Loucy (cell line): ENCODE data around the gene CLCA1.

Experiments used
- H2AFZ ChIP-seq: fragments of 200-600 bp; sonication (generic); 2 replicates; pipeline ENCODE4 v1.6.0; 2016; ENCODE audit warnings: antibody characterized with exemption, mild to moderate bottlenecking, low read length, moderate library complexity
- H3F3A ChIP-seq: fragments of 200-600 bp; 2 replicates; pipeline ENCODE4 v1.6.0; 2016; ENCODE audit warnings: antibody characterized with exemption, low read depth, mild to moderate bottlenecking
- H3K27me3 ChIP-seq: fragments of 200-600 bp; sonication (generic); 2 replicates; pipeline ENCODE4 v1.6.1; 2014; ENCODE audit warnings: low read length, mild to moderate bottlenecking; ENCODE audit not compliant: insufficient read depth, poor library complexity, severe bottlenecking
- H3K36me3 ChIP-seq: fragments of 200-600 bp; sonication (generic); 2 replicates; pipeline ENCODE4 v1.6.1; 2016; ENCODE audit warnings: low read length; ENCODE audit not compliant: insufficient read depth
- H3K4me1 ChIP-seq: fragments of 200-600 bp; sonication (generic); 2 replicates; pipeline ENCODE4 v1.5.1; 2014; ENCODE audit warnings: low read length, mild to moderate bottlenecking; ENCODE audit not compliant: insufficient read depth, poor library complexity, severe bottlenecking
- H3K4me2 ChIP-seq: fragments of 200-600 bp; sonication (generic); 2 replicates; pipeline ENCODE4 v1.6.0; 2014; ENCODE audit warnings: antibody characterized with exemption, low read length, low read depth, mild to moderate bottlenecking; ENCODE audit not compliant: poor library complexity, severe bottlenecking
- H3K4me3 ChIP-seq: fragments of 200-600 bp; sonication (generic); 2 replicates; pipeline ENCODE4 v1.5.1; 2014; ENCODE audit warnings: low read length, mild to moderate bottlenecking, mixed read lengths; ENCODE audit not compliant: poor library complexity, severe bottlenecking
- H3K79me2 ChIP-seq: fragments of 200-600 bp; sonication (generic); 2 replicates; pipeline ENCODE4 v1.6.1; 2014; ENCODE audit warnings: low read length; ENCODE audit not compliant: insufficient read depth
- H3K9ac ChIP-seq: fragments of 200-600 bp; sonication (generic); 2 replicates; pipeline ENCODE4 v1.6.0; 2014; ENCODE audit warnings: mild to moderate bottlenecking, low read depth, low read length, moderate library complexity; ENCODE audit not compliant: poor library complexity, severe bottlenecking
- H3K9me2 ChIP-seq: fragments of 200-600 bp; sonication (generic); replicated peaks from 2 replicates; pipeline ENCODE4 v1.6.1; 2016; ENCODE audit warnings: low read depth, low read length, mixed read lengths
- H3K9me3 ChIP-seq: fragments of 200-600 bp; sonication (generic); 2 replicates; pipeline ENCODE4 v1.6.1; 2014; ENCODE audit warnings: mild to moderate bottlenecking, antibody characterized with exemption, low read length, low read depth; ENCODE audit not compliant: insufficient read depth
- H4K20me1 ChIP-seq: fragments of 200-600 bp; sonication (generic); 2 replicates; pipeline ENCODE4 v1.6.0; 2014; ENCODE audit warnings: antibody characterized with exemption, low read length, mild to moderate bottlenecking; ENCODE audit not compliant: insufficient read depth, poor library complexity, severe bottlenecking
- EZH2phosphoT487 ChIP-seq: fragments of 200-600 bp; IDR thresholded peaks from 2 replicates; pipeline ENCODE4 v1.6.1; 2018; ENCODE audit warnings: antibody characterized with exemption, mild to moderate bottlenecking, moderate library complexity, borderline replicate concordance
- TF ChIP-seq, protein P1 (sequence below): fragments of 200-600 bp; sonication (generic); conservative IDR thresholded peaks from 2 replicates; pipeline ENCODE4 v1.5.1; 2014; ENCODE audit warnings: mild to moderate bottlenecking, antibody characterized with exemption, low read length

CLCA1 gene

DNA sequence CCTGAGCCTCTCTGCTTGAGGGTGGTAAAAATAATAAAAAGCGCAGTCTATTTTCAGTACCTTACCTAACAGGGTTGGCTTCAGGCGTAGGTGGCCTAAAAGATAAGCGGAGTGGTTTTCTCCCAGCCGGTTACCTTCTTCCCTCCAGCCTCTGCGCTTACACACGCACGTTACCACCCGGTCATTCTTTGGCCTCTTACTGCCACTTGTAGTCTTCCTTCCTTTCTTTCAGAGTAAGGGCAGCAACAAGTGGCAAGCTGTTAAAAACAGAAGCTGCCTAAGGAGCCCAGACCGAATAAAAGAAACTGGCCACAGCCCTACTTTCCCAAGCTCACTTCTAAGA, 35.4 kb downstream of the CLCA1 start:
- Histone ChIP-seq H3K4me3 (no peak overlapping the region), H3K9ac (no peak overlapping the region), H3K4me1 (no peaks in the 10 kb centered on the region), H3F3A (no peaks in the 10 kb centered on the region), H3K9me3 (no peaks in the 10 kb centered on the region), H4K20me1 (no peaks in the 10 kb centered on the region), H3K36me3 (no peaks in the 10 kb centered on the region), H3K4me2 (no peak overlapping the region), H3K27me3 (no peaks in the 10 kb centered on the region), H2AFZ (no peak overlapping the region), H3K9me2 (no peaks in the 10 kb centered on the region), H3K79me2 (no peaks in the 10 kb centered on the region)
- TF ChIP-seq EZH2phosphoT487: no peak
- TF ChIP-seq, protein P1, sequence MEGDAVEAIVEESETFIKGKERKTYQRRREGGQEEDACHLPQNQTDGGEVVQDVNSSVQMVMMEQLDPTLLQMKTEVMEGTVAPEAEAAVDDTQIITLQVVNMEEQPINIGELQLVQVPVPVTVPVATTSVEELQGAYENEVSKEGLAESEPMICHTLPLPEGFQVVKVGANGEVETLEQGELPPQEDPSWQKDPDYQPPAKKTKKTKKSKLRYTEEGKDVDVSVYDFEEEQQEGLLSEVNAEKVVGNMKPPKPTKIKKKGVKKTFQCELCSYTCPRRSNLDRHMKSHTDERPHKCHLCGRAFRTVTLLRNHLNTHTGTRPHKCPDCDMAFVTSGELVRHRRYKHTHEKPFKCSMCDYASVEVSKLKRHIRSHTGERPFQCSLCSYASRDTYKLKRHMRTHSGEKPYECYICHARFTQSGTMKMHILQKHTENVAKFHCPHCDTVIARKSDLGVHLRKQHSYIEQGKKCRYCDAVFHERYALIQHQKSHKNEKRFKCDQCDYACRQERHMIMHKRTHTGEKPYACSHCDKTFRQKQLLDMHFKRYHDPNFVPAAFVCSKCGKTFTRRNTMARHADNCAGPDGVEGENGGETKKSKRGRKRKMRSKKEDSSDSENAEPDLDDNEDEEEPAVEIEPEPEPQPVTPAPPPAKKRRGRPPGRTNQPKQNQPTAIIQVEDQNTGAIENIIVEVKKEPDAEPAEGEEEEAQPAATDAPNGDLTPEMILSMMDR: no peak

DNA sequence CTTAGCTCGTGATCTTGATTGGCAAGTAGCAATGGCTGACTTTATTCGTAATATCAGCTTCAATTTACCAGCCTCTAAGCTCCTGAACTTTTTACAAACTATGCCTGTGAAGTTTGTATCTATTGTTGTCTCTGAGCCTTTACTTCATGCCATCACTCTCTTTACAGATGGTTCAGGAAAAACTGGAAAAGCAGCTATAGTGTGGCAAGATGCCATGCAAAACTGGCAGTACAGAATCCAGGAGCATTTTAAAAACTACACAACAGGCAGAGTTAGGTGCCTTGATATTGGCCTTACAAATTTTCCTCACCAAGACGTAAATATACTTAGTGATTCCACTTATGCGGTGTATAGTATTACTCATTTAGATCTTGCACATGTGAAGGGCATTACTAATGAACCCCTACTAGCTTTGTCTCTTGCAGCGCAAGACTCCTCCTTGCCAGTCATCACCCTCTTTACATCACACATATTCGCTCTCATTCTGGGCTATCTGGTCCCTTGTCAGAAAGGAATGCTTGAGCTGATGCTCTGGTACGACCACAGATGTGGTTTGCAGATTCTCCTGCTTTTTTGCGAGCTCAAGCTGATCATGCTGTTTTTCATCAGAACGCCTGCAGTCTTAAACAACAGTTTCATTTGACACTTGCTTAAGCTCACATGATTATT, 36.3 kb downstream of the CLCA1 start:
- Histone ChIP-seq H3K27me3 (no peaks in the 10 kb centered on the region), H3K36me3 (no peaks in the 10 kb centered on the region), H3K4me3 (no peak overlapping the region), H2AFZ (no peak overlapping the region), H3K4me2 (no peak overlapping the region), H3K79me2 (no peaks in the 10 kb centered on the region), H3K4me1 (no peaks in the 10 kb centered on the region), H3F3A (no peaks in the 10 kb centered on the region), H3K9me2 (no peaks in the 10 kb centered on the region), H4K20me1 (no peaks in the 10 kb centered on the region), H3K9me3 (no peaks in the 10 kb centered on the region), H3K9ac (no peak overlapping the region)
- TF ChIP-seq, protein P1: no peak
- TF ChIP-seq EZH2phosphoT487: no peak

DNA sequence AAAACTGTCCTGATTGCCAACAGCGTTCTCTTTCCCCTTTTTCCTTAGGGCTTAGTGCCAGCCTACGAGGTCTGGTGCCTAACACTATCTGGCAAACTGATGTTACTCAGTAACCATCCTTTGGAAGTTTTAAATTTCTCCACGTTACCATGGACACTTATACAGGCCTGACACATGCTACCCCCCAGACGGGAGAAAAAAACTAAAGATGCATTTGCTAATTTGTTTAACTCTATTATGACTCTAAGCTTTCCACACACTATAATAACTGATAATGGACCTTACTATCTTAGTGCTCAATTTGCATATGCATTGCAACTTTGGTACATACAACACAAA, 36.8 kb downstream of the CLCA1 start:
- Histone ChIP-seq H3K9me3 (no peaks in the 10 kb centered on the region), H3K4me1 (no peaks in the 10 kb centered on the region), H3K4me3 (no peak overlapping the region), H3K27me3 (no peaks in the 10 kb centered on the region), H2AFZ (no peak overlapping the region), H3K4me2 (no peak overlapping the region), H3F3A (no peaks in the 10 kb centered on the region), H3K9me2 (no peaks in the 10 kb centered on the region), H3K79me2 (no peaks in the 10 kb centered on the region), H4K20me1 (no peaks in the 10 kb centered on the region), H3K36me3 (no peaks in the 10 kb centered on the region), H3K9ac (no peak overlapping the region)
- no peak for TF ChIP-seq EZH2phosphoT487
- TF ChIP-seq, protein P1: no peak
